NCI-H748 (cell line): Measurements from ENCODE around the gene ALDH3A1.

Experiments
- DNase-seq: peaks from one replicate; lab custom pipeline; 2025; ENCODE audit not compliant: unreplicated experiment; lab: John Stamatoyannopoulos, UW

Gene ALDH3A1

GRCh38 chr17:19705771-19706770 lies 42.0 kb downstream of the ALDH3A1 start:
- DNase-seq = no peak

GRCh38 chr17:19705201-19705600 lies 42.9 kb downstream of the ALDH3A1 start:
- no peak for DNase-seq

- DNase-seq = no peak
Observed at GRCh38 chr17:19703828-19704613, 44.1 kb downstream of the ALDH3A1 start.

GRCh38 chr17:19703106-19703827 lies 44.8 kb downstream of the ALDH3A1 start:
- DNase-seq = no peak

- no peak for DNase-seq
Observed at GRCh38 chr17:19702217-19702641, 45.9 kb downstream of the ALDH3A1 start.
